HepG2 (cell line): ENCODE measurements around the gene IL1R1. TPM values are rescaled to one million over a fixed set of nuclear protein-coding genes. Genes with fewer than 3 reads are reported as not detected.

ENCODE experiments used
- FLYWCH1 ChIP-seq: sonication (generic); formaldehyde crosslinking; IDR thresholded peaks from 2 replicates; pipeline ENCODE4 v1.8.1; 2023; ENCODE audit warnings: mild to moderate bottlenecking, missing genetic modification reagents
- HNF4G ChIP-seq, 2 experiments: sonication (generic) in 1 of 2; formaldehyde crosslinking in 1 of 2; IDR thresholded peaks; 2 replicates each; pipeline versions ENCODE4 v1.4.0 to v1.6.1; 2011 to 2020; ENCODE audit warnings: borderline replicate concordance in 2 of 2, low read depth in 2 of 2, mild to moderate bottlenecking in 2 of 2, low read length in 1 of 2, missing genetic modification reagents in 1 of 2, moderate library complexity in 1 of 2
- ZNF577 ChIP-seq: sonication (generic); formaldehyde crosslinking; IDR thresholded peaks from 2 replicates; pipeline ENCODE4 v1.4.0; 2020; ENCODE audit warnings: mild to moderate bottlenecking, low read depth, missing genetic modification reagents, borderline replicate concordance
- ZNF670 ChIP-seq: sonication (generic); formaldehyde crosslinking; IDR thresholded peaks from 2 replicates; pipeline ENCODE4 v1.8.0; 2022; ENCODE audit warnings: mild to moderate bottlenecking, missing genetic modification reagents, borderline replicate concordance
- polyA plus RNA-seq, 8 experiments: library from polyadenylated mRNA; depleted of rRNA in 3 of 8; stranded (reverse) in 7 of 8; unstranded in 1 of 8; fragments of >200 nt; fragmentation: Illumina TruSeq in 4 of 8; extraction: Trizol in 4 of 8; gene quantifications; 2 replicates each; pipeline versions ENCODE4 v1.2.1 to v1.2.3, GENCODE V29; 2011 to 2016; ENCODE audit warnings: low read depth in 4 of 8, missing spikeins in 1 of 8, mixed read lengths in 1 of 8; ENCODE audit not compliant: insufficient read depth in 1 of 8
- total RNA-seq, 5 experiments: library from RNA; depleted of rRNA; stranded (reverse); fragments of >200 nt; fragmentation: Illumina TruSeq; extraction: Trizol; gene quantifications; 2 replicates each; pipeline ENCODE4 v1.2.3, GENCODE V29; 2016; ENCODE audit warnings: low read depth in 1 of 5
- TF ChIP-seq, protein P1 (sequence below): sonication (generic); formaldehyde crosslinking; IDR thresholded peaks from 2 replicates; pipeline ENCODE4 v1.4.0; 2020; ENCODE audit warnings: mild to moderate bottlenecking, missing genetic modification reagents, borderline replicate concordance
- TF ChIP-seq, protein P2 (sequence below): fragments of 450-650 bp; IDR thresholded peaks from 2 replicates; pipeline ENCODE4 v1.6.1; 2017; ENCODE audit warnings: mild to moderate bottlenecking
- TF ChIP-seq, protein P3 (sequence below): sonication (generic); formaldehyde crosslinking; IDR thresholded peaks from 2 replicates; pipeline ENCODE4 v1.4.0; 2020; ENCODE audit warnings: mild to moderate bottlenecking, missing genetic modification reagents
- TF ChIP-seq, protein P4 (sequence below): sonication (generic); formaldehyde crosslinking; IDR thresholded peaks from 2 replicates; pipeline ENCODE4 v1.9.0; 2021; ENCODE audit warnings: mild to moderate bottlenecking, missing genetic modification reagents

IL1R1 gene
- total and polyA plus RNA-seq, 2 of the 13 experiments (the other 11 are each of a cell fraction or from before 2014, with no cell fraction given), result 38.0 to 93.1 TPM

DNA sequence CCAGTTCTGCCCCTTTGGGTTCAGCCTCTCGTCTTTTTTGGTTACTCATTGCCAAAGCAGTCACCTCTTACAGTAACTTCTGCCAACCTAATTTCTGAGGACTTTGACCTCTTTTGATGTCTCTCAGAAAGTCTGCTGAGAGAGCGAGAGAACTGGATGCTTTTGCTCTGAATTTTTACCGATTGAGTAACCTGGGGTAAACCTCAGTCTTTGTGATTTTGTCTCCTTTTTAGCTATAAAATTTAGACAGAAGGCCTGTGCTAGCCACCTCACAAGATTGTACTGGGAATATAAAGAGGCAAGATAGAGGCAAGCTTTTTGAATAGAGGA, 34.8 kb upstream of the IL1R1 start (continued):
- TF ChIP-seq, protein P1, sequence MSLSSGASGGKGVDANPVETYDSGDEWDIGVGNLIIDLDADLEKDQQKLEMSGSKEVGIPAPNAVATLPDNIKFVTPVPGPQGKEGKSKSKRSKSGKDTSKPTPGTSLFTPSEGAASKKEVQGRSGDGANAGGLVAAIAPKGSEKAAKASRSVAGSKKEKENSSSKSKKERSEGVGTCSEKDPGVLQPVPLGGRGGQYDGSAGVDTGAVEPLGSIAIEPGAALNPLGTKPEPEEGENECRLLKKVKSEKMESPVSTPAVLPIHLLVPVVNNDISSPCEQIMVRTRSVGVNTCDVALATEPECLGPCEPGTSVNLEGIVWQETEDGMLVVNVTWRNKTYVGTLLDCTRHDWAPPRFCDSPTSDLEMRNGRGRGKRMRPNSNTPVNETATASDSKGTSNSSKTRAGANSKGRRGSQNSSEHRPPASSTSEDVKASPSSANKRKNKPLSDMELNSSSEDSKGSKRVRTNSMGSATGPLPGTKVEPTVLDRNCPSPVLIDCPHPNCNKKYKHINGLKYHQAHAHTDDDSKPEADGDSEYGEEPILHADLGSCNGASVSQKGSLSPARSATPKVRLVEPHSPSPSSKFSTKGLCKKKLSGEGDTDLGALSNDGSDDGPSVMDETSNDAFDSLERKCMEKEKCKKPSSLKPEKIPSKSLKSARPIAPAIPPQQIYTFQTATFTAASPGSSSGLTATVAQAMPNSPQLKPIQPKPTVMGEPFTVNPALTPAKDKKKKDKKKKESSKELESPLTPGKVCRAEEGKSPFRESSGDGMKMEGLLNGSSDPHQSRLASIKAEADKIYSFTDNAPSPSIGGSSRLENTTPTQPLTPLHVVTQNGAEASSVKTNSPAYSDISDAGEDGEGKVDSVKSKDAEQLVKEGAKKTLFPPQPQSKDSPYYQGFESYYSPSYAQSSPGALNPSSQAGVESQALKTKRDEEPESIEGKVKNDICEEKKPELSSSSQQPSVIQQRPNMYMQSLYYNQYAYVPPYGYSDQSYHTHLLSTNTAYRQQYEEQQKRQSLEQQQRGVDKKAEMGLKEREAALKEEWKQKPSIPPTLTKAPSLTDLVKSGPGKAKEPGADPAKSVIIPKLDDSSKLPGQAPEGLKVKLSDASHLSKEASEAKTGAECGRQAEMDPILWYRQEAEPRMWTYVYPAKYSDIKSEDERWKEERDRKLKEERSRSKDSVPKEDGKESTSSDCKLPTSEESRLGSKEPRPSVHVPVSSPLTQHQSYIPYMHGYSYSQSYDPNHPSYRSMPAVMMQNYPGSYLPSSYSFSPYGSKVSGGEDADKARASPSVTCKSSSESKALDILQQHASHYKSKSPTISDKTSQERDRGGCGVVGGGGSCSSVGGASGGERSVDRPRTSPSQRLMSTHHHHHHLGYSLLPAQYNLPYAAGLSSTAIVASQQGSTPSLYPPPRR (CRISPR knock-in tag), result peak; percentile 66; the same call in 1 of the 2 replicates
- TF ChIP-seq, protein P2, sequence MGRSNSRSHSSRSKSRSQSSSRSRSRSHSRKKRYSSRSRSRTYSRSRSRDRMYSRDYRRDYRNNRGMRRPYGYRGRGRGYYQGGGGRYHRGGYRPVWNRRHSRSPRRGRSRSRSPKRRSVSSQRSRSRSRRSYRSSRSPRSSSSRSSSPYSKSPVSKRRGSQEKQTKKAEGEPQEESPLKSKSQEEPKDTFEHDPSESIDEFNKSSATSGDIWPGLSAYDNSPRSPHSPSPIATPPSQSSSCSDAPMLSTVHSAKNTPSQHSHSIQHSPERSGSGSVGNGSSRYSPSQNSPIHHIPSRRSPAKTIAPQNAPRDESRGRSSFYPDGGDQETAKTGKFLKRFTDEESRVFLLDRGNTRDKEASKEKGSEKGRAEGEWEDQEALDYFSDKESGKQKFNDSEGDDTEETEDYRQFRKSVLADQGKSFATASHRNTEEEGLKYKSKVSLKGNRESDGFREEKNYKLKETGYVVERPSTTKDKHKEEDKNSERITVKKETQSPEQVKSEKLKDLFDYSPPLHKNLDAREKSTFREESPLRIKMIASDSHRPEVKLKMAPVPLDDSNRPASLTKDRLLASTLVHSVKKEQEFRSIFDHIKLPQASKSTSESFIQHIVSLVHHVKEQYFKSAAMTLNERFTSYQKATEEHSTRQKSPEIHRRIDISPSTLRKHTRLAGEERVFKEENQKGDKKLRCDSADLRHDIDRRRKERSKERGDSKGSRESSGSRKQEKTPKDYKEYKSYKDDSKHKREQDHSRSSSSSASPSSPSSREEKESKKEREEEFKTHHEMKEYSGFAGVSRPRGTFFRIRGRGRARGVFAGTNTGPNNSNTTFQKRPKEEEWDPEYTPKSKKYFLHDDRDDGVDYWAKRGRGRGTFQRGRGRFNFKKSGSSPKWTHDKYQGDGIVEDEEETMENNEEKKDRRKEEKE, result no peak
- peak; percentile 98 for TF ChIP-seq HNF4G (IDR thresholded peaks at IDR 0.05; ENCODE audit: borderline replicate concordance, low read depth, low read length)
- TF ChIP-seq HNF4G (CRISPR knock-in tag; IDR thresholded peaks at IDR 0.05; ENCODE audit: borderline replicate concordance, low read depth), result peak; percentile 79; the same call in 1 of the 2 replicates
- TF ChIP-seq ZNF670 (CRISPR knock-in tag), result no peak
- no peak for TF ChIP-seq ZNF577 (CRISPR knock-in tag)
- TF ChIP-seq, protein P3, sequence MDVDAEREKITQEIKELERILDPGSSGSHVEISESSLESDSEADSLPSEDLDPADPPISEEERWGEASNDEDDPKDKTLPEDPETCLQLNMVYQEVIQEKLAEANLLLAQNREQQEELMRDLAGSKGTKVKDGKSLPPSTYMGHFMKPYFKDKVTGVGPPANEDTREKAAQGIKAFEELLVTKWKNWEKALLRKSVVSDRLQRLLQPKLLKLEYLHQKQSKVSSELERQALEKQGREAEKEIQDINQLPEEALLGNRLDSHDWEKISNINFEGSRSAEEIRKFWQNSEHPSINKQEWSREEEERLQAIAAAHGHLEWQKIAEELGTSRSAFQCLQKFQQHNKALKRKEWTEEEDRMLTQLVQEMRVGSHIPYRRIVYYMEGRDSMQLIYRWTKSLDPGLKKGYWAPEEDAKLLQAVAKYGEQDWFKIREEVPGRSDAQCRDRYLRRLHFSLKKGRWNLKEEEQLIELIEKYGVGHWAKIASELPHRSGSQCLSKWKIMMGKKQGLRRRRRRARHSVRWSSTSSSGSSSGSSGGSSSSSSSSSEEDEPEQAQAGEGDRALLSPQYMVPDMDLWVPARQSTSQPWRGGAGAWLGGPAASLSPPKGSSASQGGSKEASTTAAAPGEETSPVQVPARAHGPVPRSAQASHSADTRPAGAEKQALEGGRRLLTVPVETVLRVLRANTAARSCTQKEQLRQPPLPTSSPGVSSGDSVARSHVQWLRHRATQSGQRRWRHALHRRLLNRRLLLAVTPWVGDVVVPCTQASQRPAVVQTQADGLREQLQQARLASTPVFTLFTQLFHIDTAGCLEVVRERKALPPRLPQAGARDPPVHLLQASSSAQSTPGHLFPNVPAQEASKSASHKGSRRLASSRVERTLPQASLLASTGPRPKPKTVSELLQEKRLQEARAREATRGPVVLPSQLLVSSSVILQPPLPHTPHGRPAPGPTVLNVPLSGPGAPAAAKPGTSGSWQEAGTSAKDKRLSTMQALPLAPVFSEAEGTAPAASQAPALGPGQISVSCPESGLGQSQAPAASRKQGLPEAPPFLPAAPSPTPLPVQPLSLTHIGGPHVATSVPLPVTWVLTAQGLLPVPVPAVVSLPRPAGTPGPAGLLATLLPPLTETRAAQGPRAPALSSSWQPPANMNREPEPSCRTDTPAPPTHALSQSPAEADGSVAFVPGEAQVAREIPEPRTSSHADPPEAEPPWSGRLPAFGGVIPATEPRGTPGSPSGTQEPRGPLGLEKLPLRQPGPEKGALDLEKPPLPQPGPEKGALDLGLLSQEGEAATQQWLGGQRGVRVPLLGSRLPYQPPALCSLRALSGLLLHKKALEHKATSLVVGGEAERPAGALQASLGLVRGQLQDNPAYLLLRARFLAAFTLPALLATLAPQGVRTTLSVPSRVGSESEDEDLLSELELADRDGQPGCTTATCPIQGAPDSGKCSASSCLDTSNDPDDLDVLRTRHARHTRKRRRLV, result no peak
- no peak for TF ChIP-seq FLYWCH1 (CRISPR knock-in tag)
- TF ChIP-seq, protein P4, sequence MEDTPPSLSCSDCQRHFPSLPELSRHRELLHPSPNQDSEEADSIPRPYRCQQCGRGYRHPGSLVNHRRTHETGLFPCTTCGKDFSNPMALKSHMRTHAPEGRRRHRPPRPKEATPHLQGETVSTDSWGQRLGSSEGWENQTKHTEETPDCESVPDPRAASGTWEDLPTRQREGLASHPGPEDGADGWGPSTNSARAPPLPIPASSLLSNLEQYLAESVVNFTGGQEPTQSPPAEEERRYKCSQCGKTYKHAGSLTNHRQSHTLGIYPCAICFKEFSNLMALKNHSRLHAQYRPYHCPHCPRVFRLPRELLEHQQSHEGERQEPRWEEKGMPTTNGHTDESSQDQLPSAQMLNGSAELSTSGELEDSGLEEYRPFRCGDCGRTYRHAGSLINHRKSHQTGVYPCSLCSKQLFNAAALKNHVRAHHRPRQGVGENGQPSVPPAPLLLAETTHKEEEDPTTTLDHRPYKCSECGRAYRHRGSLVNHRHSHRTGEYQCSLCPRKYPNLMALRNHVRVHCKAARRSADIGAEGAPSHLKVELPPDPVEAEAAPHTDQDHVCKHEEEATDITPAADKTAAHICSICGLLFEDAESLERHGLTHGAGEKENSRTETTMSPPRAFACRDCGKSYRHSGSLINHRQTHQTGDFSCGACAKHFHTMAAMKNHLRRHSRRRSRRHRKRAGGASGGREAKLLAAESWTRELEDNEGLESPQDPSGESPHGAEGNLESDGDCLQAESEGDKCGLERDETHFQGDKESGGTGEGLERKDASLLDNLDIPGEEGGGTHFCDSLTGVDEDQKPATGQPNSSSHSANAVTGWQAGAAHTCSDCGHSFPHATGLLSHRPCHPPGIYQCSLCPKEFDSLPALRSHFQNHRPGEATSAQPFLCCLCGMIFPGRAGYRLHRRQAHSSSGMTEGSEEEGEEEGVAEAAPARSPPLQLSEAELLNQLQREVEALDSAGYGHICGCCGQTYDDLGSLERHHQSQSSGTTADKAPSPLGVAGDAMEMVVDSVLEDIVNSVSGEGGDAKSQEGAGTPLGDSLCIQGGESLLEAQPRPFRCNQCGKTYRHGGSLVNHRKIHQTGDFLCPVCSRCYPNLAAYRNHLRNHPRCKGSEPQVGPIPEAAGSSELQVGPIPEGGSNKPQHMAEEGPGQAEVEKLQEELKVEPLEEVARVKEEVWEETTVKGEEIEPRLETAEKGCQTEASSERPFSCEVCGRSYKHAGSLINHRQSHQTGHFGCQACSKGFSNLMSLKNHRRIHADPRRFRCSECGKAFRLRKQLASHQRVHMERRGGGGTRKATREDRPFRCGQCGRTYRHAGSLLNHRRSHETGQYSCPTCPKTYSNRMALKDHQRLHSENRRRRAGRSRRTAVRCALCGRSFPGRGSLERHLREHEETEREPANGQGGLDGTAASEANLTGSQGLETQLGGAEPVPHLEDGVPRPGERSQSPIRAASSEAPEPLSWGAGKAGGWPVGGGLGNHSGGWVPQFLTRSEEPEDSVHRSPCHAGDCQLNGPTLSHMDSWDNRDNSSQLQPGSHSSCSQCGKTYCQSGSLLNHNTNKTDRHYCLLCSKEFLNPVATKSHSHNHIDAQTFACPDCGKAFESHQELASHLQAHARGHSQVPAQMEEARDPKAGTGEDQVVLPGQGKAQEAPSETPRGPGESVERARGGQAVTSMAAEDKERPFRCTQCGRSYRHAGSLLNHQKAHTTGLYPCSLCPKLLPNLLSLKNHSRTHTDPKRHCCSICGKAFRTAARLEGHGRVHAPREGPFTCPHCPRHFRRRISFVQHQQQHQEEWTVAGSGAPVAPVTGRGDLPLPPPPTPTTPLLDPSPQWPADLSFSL, result 0 out of 2 replicates have a peak, but pooled peaks have one; percentile 25
